HG03095 (cell line): Measurements from ENCODE around the gene FBXO8.

Experiments
- ATAC-seq: cut with Tn5 transposase; IDR thresholded peaks from one replicate; pipeline ENCODE4 v1.9.1; 2021; ENCODE audit warnings: moderate library complexity; ENCODE audit not compliant: unreplicated experiment

Gene FBXO8

DNA sequence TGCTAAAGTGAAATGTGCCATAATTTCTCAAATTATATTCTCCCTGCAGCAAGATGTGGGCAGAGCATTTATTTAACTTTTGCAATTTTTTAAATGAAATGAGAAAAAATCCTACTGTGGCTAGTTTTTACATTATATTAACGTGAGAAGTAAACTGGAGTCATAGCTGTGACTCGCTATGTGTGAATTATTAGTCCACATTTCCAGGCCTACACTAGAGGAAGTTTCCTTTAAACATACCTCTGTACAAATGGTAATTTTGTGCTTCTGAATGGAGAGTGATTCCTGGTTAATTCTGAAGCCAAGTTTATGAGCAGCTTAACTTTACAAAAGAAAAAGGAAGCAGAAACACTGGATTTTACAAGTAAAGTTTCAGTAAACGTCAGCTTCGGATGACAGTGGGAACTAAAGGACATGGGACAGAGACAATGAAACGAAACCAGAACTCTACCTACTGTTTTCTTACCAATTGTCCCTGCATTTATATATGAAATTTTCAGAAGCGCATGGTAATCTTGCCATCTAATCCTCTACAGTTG, 72.4 kb downstream of the FBXO8 start:
- ATAC-seq: no peak

DNA sequence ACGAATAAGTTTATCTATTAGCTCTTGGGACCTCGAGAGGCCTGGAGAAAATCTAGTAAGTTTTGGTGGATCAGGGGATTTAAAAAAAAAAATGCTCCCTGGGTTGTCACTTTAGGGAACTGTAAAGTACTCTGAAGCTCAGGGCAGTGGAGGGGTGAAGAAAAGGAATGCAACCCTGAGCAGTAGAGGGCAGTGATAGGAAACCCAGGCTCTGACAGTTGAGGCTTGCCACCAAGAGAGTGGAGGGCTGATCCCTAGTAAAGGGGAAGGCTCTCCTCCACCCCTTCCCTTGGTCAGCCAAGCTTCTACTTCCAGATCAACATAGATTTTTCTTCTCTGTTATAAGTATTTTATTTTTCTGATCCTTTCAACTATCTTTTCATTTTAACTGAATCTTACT, 73.1 kb downstream of the FBXO8 start:
- ATAC-seq: no peak

DNA sequence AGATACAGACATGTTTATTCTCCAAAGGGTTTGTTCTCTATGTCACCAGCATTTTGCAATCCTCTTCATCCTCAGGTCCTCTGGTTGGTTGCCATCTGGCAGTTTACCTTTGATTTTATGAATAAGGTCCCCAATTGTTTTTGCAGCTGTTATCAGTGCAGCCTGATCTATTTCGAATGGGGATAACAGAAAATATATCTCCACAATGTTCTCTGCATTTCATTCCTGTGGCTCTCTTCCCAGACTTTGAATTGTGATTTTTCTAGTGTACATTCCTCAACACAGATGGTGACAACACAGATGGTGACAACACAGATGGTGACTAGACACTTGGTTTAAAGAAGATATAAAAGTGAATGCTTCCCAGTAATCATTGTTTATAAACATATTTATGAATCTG, 74.1 kb downstream of the FBXO8 start:
- ATAC-seq: no peak

DNA sequence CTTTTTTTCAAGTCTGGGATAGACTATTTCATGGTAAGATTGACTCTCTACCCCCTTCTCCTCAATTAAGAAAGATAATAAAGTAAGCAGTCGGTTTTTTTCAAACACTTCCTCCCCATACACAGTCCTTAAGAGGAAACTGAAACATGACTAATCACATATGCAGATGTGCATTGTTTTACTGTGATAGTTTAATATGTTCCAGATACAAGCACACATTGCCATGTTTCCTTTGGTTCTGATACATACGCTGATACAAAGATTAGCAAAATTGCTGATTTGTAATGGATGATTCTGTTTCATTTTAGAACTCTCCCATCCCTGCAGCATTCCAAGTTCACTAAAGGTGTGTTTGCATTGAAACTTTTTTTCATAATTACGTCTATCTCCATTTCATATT, 76.1 kb downstream of the FBXO8 start:
- no peak for ATAC-seq

DNA sequence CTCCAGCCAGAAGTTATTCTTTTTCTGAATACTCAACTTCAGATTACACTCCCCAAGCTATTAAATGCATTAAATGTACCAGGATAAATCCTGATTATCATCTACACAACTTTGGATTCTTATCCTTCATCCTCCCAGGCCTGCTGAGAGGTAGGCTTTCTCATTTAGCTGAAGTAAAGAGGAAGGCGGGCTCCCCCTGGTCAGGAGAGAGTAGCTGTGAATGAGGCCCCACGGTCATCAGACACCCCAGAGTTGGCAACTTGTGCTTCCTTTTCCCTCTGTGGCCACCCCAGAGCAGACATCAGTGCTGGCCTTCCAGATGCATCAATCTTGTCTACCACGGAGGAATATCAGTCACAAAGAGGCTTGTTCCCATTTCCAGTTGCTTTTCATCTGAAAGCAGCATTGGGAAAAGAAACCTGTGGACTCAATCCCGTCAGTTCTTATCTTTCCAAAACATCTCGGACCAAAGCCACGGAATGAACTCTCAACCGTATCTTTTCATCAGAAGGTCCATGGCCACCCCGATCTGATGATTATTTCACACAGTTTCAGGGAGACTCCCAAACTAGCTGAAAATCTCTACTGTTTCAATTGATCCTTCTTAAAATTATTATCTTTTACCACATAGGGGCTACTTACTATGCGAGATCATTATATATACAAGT, 79.2 kb downstream of the FBXO8 start:
- no peak for ATAC-seq

DNA sequence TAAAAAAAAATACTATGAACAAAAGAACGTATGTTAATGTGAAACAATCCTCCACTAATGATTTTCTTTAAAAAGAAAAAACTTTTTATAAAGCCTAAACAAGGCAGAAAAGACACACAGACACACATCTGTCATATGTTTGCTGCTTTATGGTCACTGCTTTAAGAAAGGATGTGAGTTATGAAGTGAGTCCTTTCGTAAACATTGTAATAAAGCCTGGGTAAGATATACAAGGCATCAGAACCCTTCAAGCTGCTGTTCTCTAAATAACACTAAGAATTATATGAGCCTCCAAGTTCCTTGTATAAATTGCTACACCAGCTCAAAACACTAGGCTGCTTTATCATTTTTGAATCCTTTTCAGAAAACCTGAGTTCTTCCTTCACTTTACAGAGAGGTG, 81.6 kb downstream of the FBXO8 start:
- ATAC-seq: no peak

DNA sequence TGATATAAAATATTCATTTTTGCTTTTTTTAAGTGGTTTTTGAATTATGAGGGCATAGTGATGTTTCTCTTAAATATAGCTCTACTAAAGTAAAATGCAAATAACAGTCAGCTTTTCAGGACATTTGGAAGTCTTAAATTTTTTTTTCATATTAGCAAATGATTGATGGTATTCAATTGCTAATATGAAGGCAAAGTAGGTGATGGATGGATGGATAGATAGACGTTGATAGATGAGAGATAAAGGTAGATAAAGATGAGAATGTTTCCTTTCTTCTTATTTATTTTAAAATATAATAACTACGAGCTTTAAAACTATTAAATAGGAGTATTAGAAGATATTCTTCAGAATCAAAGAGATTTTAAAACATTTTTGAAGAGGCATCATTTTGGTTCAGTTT, 83.7 kb downstream of the FBXO8 start:
- no peak for ATAC-seq

DNA sequence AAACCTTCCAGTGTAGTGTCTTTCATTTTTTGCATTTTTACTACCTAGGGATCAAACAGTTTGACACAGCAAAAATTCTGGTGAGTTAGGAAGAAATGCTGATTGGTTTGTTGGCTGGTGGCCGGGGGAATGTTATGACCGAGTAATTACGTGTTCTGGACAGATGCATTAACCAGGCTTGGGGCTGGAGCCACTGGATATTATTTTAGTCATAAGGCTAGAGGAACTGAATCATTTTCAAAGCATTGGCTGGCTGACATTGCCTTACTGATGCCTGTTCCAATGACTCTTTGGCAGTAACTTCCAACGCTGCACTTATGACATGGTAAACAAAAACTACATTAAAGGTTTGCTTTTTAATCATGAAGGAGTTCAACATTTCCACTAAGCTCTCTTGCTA, 84.6 kb downstream of the FBXO8 start:
- ATAC-seq: no peak

DNA sequence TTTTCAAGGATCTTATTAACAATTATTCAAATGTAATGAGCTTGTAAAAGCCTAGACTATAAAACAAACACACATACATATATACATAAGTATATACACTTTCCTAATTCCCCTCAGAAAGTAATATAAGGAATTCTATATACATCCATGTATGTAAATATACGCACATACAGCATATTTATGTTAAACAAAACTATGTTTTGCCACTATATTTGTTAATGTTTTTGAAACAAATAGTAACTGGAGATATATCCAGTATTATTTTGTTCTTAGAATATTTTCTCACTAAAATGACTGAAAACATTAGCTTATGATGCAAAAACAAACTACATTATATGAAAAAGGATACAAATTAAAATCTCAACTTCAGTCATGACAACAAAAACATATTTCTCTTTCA, 85.1 kb downstream of the FBXO8 start:
- ATAC-seq: no peak

DNA sequence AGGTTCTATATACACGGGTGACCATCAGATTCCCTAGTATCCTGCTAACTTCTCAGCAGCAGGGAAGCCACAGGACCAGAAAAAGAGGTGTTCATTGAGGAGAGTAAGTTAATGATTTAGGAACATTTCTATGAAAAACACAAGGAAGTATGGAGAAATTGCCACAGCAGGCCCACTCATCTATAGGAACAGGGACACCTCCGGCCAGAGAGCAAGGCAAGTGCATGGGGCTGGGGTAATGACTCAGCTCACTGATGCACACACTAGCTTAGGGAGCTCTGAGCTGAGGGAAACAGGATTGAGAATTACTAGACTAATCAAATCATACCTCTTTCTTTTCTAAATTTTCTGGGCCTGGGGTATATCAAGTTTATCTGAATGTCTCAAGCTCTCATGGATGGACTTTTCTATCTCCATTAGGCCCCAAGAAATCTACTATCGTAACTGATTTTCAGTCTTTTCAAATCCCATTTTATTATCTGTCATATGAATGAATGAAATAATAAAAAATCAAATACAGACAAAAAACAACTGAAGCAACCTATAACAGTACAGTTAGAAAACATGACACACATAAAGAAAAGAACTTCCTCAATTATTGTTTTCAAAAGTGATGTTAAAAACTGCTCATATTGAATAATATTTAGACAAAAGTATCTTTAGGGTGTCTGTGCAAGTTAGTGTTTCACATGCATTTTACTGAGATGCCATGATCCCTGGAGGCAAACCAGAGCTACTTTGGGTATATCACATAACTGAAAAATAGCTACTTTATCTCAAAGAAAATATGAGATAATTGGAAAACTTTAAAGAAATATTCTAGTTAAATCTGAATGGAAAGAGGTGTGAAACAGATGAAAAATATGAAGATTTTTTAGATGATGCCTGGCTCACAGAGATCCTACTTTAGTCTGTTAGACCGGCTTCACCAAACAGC, 89.8 kb downstream of the FBXO8 start:
- no peak for ATAC-seq

DNA sequence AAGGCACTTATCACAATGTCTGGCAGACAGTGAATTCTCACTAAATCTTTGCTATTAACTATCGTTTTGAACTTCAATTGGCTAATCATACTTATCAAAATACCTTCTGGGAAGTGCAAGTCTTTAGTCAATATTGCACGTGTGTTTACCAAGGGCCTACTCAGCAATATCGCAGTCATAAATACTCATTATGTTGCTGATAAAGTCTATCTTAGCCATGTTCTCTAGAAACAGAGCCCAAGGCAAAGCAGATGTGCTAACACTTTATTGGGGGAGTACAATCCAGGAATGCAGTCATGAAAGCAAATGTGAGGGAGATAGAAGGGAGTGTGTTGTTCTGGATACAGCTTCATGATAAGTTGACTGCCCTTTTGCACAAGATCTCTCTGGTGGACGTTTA, 90.5 kb downstream of the FBXO8 start:
- ATAC-seq: no peak

DNA sequence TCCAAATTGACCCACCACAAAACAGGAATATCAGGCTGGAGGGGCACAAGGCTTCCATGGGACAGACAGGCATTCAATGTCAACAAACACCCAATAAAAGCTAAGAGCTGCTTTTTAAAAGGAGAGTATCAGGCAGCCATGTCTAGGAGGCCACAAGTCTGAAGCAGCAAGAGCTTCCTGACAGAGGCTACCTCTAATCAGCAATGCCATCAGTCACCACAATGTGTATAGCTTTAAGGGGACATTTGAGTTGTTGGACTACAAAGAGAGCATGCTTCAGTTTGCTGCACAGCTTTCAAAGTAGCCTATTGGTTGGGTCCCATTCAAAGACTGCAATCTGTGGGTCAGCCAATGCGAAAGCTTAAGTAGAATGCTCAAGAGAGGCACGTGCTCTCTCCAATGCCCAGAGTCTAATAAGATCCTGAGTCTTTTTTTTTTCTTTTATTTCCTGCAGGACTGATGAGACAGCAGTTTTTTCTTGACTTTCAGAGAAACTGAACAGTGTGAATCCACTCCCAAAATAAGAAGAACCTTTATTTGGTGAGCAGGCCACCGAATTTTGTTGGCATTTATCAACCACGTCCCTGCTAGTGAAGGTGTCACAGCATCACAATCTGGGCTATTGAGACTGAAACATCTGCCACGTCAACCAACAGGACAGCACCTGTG, 92.5 kb downstream of the FBXO8 start:
- no peak for ATAC-seq

DNA sequence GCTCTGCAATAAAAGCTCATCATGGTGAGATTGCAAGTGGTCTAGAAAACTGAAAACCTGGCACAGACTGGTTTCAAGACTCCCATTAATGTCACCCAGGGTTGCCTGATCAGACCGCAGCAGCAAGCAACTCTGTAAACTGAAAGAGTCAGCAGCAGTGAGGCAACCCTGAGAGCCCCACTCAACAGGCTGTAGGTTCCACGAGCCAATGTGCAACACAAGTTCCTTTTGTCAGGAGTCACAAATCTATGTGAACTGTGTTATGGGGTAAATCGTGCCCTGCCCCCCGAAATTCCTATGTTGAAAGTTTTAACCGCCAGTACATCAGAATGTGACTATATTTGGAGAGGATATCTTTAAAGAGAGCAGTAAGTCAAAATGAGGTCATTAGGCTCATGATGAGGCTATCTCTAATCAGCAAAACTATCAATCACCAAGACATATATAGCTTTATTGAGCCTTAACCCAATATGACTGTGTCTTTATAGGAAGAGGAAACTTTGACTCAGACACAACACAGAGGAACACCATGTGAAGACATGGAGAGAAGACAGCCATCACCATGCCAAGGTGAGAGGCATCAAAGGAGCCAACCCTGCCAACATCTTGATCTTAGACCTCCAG, 94.0 kb downstream of the FBXO8 start:
- no peak for ATAC-seq
